Panc1 (cell line): ENCODE measurements around the gene FBXL22.

Source experiments
- CTCF ChIP-seq: fragments of 450-650 bp; IDR thresholded peaks from 2 replicates; pipeline ENCODE4 v1.5.1; 2017; ENCODE audit warnings: mild to moderate bottlenecking
- POLR2AphosphoS5 ChIP-seq: IDR thresholded peaks from 2 replicates; pipeline ENCODE4 v1.6.1; 2012; ENCODE audit warnings: mild to moderate bottlenecking, low read depth, low read length, moderate library complexity
- SIN3A ChIP-seq: IDR thresholded peaks from 2 replicates; pipeline ENCODE4 v1.6.1; 2012; ENCODE audit warnings: low read depth, mild to moderate bottlenecking, low read length, moderate library complexity, borderline replicate concordance; ENCODE audit not compliant: insufficient read depth
- TCF7L2 ChIP-seq: IDR thresholded peaks from 2 replicates; pipeline ENCODE4 v1.6.1; 2011; ENCODE audit warnings: mild to moderate bottlenecking, low read depth, low read length, inconsistent platforms

DNA sequence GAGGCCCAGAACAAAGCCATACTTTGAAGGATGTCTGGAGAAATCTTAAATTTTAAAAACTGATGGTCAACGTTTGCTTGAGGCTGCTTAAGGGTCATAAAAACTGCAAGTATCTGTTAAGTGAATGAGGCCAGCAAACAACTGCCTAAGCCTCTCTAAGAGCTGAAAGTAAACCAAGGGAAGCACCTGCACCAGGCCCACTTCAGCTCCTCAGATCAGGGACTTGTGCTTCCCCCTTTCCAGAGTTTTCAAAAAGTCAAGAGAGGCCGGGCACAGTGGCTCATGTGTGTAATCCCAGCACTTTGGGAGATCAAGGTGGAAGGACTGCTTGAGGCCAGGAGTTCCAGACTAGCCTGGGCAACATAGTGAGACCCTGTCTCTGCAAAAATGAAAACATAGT lies 9.1 kb downstream of the FBXL22 start:
- no peak for TF ChIP-seq CTCF
- TF ChIP-seq TCF7L2 = no peak
- TF ChIP-seq POLR2AphosphoS5 = no peak
- no peak for TF ChIP-seq SIN3A
